ENCODE data around the gene AAGAB. TPM values are rescaled to one million over a fixed set of nuclear protein-coding genes. Genes with fewer than 3 reads are reported as not detected.
"Not testable (repeated sequence)": the region's sequence is repeated elsewhere in the genome, so short reads cannot be mapped to it uniquely, and the experiment has no call there.

AAGAB gene
- total RNA-seq, 2 experiments from 2014 or later = 14.2 to 15.6 TPM

DNA sequence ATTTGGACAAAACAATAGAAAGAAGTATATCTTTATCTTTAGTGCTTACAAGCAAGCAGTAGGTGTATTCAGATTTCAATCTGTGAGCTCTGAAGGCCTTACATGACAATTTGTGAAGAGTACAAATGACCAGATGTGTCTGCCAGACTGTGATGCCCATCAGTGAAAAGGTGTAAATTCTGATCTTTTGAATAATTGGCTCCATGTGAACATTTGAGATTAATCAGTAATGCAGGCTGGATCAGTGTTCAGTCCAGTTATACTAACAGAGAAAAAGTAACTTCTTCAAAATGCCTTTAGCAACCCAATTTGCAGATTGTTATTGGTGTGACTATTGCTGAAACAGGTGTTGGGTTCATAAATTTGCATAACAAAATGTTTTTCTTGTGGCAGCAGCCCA is 5.3 kb upstream of the AAGAB start:
- DNase-seq (no peak), ATAC-seq (ENCODE audit: poor library complexity) (no peak)
- no peaks in the 10 kb centered on the region for H3K36me3 ChIP-seq (ENCODE audit: insufficient read depth, low read length)
- Mint-ChIP-seq H3K27me3 (no peaks in the 10 kb centered on the region), H3K4me3 (no peak overlapping the region), H3K36me3 (ENCODE audit: low read depth) (peaks cover 3% of the 10 kb centered on the region), H3K27ac (no peak overlapping the region), H3K4me1 (ENCODE audit: low read depth) (peaks cover 5% of the 10 kb centered on the region), H3K9me3 (no peaks in the 10 kb centered on the region)
- ChIA-PET POLR2A (no interaction called here), CTCF (no interaction called here)
- no peaks in the 10 kb centered on the region for H3K9me3 ChIP-seq (ENCODE audit: control insufficient read depth in 1 of 2, insufficient read depth in 1 of 2, low read length in 2 of 2)
- intact Hi-C loops (cut with DNase I, micrococcal nuclease) = loop anchor here (10.0 kb wide), 3 partner anchors 195 to 795 kb away; partner anchors contain the start of genes SMAD3 (in 2 of the 2), MAP2K5 (in 1 of the 2) and PIAS1 (in 1 of the 2)
- peaks cover 4% of the 10 kb centered on the region for H3K4me1 ChIP-seq (ENCODE audit: insufficient read depth, low read length)
- H3K27ac ChIP-seq (ENCODE audit: low read depth in 1 of 2, low read length in 2 of 2) = no peak overlapping the region
- no peaks in the 10 kb centered on the region for H3K27me3 ChIP-seq (ENCODE audit: control insufficient read depth in 1 of 2, insufficient read depth in 2 of 2, low read length in 2 of 2)
- H3K4me3 ChIP-seq (ENCODE audit: low read length) = no peak overlapping the region
- TF ChIP-seq, protein P1, sequence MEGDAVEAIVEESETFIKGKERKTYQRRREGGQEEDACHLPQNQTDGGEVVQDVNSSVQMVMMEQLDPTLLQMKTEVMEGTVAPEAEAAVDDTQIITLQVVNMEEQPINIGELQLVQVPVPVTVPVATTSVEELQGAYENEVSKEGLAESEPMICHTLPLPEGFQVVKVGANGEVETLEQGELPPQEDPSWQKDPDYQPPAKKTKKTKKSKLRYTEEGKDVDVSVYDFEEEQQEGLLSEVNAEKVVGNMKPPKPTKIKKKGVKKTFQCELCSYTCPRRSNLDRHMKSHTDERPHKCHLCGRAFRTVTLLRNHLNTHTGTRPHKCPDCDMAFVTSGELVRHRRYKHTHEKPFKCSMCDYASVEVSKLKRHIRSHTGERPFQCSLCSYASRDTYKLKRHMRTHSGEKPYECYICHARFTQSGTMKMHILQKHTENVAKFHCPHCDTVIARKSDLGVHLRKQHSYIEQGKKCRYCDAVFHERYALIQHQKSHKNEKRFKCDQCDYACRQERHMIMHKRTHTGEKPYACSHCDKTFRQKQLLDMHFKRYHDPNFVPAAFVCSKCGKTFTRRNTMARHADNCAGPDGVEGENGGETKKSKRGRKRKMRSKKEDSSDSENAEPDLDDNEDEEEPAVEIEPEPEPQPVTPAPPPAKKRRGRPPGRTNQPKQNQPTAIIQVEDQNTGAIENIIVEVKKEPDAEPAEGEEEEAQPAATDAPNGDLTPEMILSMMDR (IDR thresholded peaks at IDR 0.05) = no peak

DNA sequence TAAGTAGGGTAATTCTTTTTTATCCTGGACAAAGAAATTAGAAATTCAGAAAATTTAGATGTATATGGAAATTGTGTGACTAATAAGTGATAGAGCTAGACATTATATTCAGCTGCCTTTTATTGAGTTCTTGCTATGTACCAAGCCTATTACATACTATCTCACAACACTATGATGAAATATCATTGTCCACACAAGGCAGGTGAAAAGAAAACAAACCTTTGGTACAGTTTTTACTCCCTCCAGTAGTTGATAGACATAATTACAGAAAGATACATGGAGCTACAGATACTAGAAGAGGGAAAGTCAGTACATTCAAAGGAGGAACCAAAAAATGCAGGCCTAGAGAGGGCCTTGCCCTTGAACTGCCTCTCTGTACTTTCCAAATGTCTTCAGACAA is 4.9 kb upstream of the AAGAB start:
- ATAC-seq (ENCODE audit: poor library complexity) = no peak
- Mint-ChIP-seq H3K27ac (no peak overlapping the region), H3K36me3 (ENCODE audit: low read depth) (peaks cover 7% of the 10 kb centered on the region), H3K27me3 (no peaks in the 10 kb centered on the region), H3K4me3 (no peak overlapping the region), H3K4me1 (ENCODE audit: low read depth) (peaks cover 8% of the 10 kb centered on the region), H3K9me3 (no peaks in the 10 kb centered on the region)
- TF ChIP-seq, protein P1 (IDR thresholded peaks at IDR 0.05) = no peak
- ChIA-PET CTCF (interaction anchor here (0.5 kb wide), 1 partner anchor 175 kb away, joined by 3 read pairs; no protein-coding TSS in a partner anchor), POLR2A (no interaction called here)
- DNase-seq = no peak
- Histone ChIP-seq H3K4me1 (ENCODE audit: insufficient read depth, low read length) (peaks cover 5% of the 10 kb centered on the region), H3K9me3 (ENCODE audit: control insufficient read depth in 1 of 2, insufficient read depth in 1 of 2, low read length in 2 of 2) (no peaks in the 10 kb centered on the region), H3K27me3 (ENCODE audit: control insufficient read depth in 1 of 2, insufficient read depth in 2 of 2, low read length in 2 of 2) (no peaks in the 10 kb centered on the region), H3K27ac (ENCODE audit: low read depth in 1 of 2, low read length in 2 of 2) (no peak overlapping the region), H3K36me3 (ENCODE audit: insufficient read depth, low read length) (no peaks in the 10 kb centered on the region), H3K4me3 (ENCODE audit: low read length) (no peak overlapping the region)
- intact Hi-C loops (cut with DNase I, micrococcal nuclease) = loop anchor here (10.0 kb wide), 3 partner anchors 195 to 795 kb away; partner anchors contain the start of genes SMAD3 (in 2 of the 2), MAP2K5 (in 1 of the 2) and PIAS1 (in 1 of the 2)

- intact Hi-C loops (cut with DNase I, micrococcal nuclease) = loop anchor here (10.0 kb wide), 3 partner anchors 194 to 796 kb away; partner anchors contain the start of genes SMAD3 (in 2 of the 2), MAP2K5 (in 1 of the 2) and PIAS1 (in 1 of the 2)
- not testable (repeated sequence) for H3K4me3 Mint-ChIP-seq
Measured at GRCh38 chr15:67258412-67258811, 4.0 kb upstream of the AAGAB start.

DNA sequence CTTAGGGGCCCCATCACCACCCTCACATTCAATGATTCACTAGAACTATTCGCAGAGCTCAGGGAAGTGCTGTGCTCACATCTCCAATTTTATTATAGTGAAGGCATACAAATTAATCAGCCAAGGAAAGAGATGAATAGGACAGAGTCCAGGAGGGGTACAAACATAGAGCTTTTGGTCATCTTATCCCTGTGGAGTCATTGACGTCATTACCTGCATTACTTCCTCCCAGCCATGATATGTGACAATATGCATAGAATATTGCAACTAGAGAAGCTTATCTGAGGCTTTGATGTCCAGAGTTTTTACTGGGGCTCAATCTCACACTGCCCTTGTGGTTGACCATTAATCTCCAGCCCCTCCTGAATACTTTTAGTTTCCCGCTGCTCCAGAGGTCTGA is 1.6 kb upstream of the AAGAB start:
- H3K4me1 ChIP-seq (ENCODE audit: insufficient read depth, low read length) = peaks cover 17% of the 10 kb centered on the region
- ATAC-seq (ENCODE audit: poor library complexity) = no peak
- H3K9me3 ChIP-seq (ENCODE audit: control insufficient read depth in 1 of 2, insufficient read depth in 1 of 2, low read length in 2 of 2) = no peaks in the 10 kb centered on the region
- H3K4me3 ChIP-seq (ENCODE audit: low read length) = no peak overlapping the region
- Mint-ChIP-seq H3K27me3 (no peaks in the 10 kb centered on the region), H3K4me1 (ENCODE audit: low read depth) (peaks cover 37% of the 10 kb centered on the region), H3K36me3 (ENCODE audit: low read depth) (peaks cover 15% of the 10 kb centered on the region), H3K4me3 (peak overlapping the region; percentile 97), H3K27ac (peak overlapping the region; percentile 25), H3K9me3 (no peaks in the 10 kb centered on the region)
- H3K36me3 ChIP-seq (ENCODE audit: insufficient read depth, low read length) = no peaks in the 10 kb centered on the region
- TF ChIP-seq, protein P1 (IDR thresholded peaks at IDR 0.05) = no peak
- no peaks in the 10 kb centered on the region for H3K27me3 ChIP-seq (ENCODE audit: control insufficient read depth in 1 of 2, insufficient read depth in 2 of 2, low read length in 2 of 2)
- no peak for DNase-seq
- CTCF ChIA-PET = interaction anchor here (0.5 kb wide), 1 partner anchor 344 kb away, joined by 3 read pairs; no protein-coding TSS in a partner anchor
- intact Hi-C loops (cut with DNase I, micrococcal nuclease) = loop anchor here (10.0 kb wide), 3 partner anchors 191 to 799 kb away; partner anchors contain the start of genes SMAD3 (in 2 of the 2), MAP2K5 (in 1 of the 2) and PIAS1 (in 1 of the 2)
- POLR2A ChIA-PET = no interaction called here
- no peak overlapping the region for H3K27ac ChIP-seq (ENCODE audit: low read depth in 1 of 2, low read length in 2 of 2)

More at GRCh38 chr15:67258412-67258811, 4.0 kb upstream of the AAGAB start:
- H3K27ac Mint-ChIP-seq; H3K9me3 ChIP-seq (ENCODE audit: control insufficient read depth in 1 of 2, insufficient read depth in 1 of 2, low read length in 2 of 2); H3K27ac ChIP-seq (ENCODE audit: low read depth in 1 of 2, low read length in 2 of 2); POLR2A ChIA-PET; CTCF ChIA-PET; DNase-seq; H3K9me3 Mint-ChIP-seq; H3K27me3 ChIP-seq (ENCODE audit: control insufficient read depth in 1 of 2, insufficient read depth in 2 of 2, low read length in 2 of 2); H3K27me3 Mint-ChIP-seq; H3K4me3 ChIP-seq (ENCODE audit: low read length); ATAC-seq (ENCODE audit: poor library complexity); H3K36me3 ChIP-seq (ENCODE audit: insufficient read depth, low read length): not testable (repeated sequence)
- H3K36me3 Mint-ChIP-seq (ENCODE audit: low read depth) = peaks cover 15% of the 10 kb centered on the region
- peaks cover 11% of the 10 kb centered on the region for H3K4me1 ChIP-seq (ENCODE audit: insufficient read depth, low read length)
- peaks cover 18% of the 10 kb centered on the region for H3K4me1 Mint-ChIP-seq (ENCODE audit: low read depth)

All from CD4-positive, alpha-beta T cell (primary cell).